ENCODE data around the gene SPAG16.

SPAG16 gene

DNA sequence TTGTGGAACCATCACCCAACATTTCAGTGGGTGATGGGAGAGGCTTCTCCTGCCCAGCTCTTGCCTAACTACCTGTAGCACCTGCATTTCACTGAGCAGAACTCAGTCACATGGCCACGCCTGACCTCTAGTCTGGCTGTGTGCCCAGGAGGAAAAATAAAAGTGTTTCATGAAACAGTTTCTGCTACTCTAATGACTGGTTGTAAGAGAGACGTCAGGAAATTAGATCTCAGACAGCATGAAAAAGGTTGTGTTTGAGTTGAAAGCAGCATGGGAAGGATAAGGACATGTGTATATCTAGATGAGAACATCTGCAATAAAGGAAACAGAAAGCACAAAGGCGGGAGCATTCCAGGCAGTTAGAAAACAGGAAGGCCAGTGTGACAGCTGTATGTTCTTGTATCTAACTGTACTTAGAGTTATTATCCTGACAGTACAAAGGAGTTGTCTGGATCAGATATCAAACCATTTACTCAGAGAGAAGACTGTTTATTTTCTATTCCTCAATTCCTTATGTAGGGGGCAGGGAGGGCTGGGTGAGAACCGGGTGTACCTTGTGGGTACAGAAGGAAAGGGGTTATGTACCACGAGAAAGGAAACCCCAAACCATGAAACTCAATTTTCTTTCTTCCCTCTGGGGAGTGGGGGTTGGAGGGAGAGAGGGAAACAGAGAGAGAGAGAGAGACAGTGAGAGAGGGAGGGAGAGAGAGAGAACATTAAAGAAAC lies 819.2 kb downstream of the SPAG16 start:
- no peak for DNase-seq

DNA sequence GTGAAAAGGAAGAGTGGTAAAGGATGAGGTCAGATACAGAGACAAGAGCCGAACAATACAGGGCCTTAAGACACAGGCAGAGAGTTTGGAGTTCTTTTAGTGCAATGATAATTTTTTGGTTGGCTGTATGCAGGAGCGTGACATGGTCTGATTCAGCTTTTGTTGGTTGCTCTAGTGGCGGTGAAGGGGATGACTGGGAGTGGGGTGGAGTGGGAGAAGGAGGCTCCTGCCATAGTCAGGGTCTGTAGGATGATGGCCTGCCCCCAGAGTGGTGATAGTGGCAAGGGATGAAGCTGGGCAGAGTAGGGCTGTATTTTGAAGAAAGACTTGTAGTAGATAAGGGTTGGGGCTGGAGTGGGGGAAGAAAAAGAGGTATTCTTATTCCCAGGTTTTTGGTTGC lies 820.0 kb downstream of the SPAG16 start:
- no peak for DNase-seq

DNA sequence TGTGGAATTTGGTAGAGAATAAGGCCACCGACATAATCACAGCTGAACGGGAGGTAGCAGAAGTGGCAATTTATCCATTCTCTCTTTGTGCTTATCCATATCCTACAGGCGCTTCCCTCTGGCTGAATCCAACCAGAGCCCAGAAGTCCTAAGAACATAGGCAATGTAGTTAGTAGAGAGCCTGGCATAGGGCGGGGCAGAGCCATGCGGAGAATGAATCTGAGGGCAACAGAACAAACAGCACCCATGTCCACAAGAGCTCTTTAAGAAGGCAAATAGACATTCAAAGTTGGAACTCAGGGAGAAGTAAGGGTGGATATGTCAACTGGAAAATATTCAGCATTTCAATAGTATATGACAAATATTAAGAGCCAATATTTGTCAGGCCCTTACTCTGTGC lies 820.7 kb downstream of the SPAG16 start:
- DNase-seq, result no peak

DNA sequence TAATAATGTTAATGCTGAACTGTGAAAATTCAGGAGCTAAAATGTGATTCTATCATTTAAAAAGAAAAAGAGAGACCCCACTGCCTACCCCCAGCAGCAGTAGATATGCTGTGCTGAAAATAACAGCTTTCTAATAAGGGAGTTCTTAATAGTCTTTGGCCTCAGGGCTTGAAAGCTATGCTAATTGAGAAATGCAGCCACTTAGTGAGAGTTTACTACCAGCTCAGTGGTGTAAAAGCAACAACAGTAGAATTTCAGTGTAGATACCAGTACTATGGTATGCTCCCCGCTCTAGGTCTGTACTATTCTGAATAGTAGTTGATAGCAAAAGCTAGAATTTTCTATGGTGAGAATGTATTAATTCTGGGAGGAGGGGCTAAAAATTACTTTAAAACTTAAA lies 823.5 kb downstream of the SPAG16 start:
- DNase-seq, result no peak

DNA sequence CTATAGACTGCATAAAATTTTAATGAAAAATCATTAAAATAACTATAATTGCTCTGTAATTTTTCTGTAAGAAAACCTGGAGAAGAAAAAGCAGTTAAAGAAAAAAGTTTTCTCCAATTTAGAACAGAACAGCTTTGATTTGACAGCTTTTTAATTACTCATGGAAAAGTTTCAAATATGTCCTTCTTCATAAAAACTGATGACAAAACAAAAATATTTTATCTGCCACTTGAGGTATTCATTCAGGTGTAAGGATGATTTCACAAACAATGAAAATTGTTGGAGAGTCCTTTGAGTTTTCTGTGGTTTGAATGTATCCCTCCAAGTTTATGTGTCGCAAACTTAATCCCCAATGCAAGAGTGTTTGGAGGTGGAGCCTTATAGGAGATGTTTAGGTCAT lies 824.3 kb downstream of the SPAG16 start:
- DNase-seq, result no peak

DNA sequence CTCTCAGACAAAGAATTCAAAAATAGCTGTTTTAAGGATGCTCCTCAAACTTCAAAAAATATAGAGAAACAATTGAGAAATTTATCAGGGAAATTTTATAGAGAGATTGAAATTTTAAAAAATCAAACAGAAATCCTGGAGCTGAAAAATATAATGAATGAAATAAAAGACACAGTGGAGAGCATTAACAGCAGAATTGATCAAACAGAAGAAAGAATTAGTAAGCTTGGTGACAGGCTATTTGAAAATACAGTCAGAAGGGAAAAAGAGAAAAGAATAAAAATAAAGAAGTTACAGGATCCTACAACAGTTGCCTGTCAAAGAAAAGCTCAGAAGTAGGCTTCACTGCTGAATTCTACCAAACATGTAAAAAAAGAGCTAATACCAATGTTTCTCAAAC lies 832.8 kb downstream of the SPAG16 start:
- no peak for DNase-seq

DNA sequence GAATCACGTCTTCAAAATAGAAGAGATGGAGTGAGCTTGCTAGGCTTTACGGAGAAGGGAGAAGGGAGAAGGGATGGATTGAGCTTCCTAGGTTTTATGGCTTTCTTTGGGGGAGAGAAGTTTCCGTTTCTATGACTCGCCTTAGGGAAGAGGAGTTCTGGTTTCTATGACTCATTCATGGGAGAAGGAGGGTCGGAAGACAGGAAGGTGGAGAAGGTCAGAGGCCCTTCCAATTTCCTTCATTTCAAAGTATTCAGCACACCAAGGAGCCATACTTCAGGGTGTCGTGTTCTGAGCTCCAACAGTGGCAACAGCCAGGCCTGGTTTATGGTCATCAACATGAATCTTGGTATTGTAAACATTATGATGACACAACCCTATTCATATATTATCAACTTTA lies 841.9 kb downstream of the SPAG16 start:
- DNase-seq, result no peak

DNA sequence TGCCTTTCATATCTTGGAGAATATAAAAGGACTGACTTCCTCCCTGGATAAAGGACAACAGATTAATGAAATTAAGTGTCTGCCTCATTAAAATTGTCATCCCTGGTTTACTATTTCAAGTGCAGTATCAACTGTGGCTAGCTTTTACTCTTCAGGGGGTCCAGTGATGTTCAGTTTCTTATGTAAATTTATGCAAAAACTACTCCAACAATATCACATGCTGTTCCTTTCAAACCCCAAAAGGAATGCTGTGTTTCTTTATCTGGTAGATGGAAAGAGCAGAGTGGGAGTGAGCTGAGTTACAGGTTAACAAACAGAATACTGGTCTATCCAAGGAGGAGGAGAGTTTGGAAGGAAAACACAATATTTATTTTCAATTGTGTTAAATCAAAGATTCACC lies 842.9 kb downstream of the SPAG16 start:
- DNase-seq, result no peak

DNA sequence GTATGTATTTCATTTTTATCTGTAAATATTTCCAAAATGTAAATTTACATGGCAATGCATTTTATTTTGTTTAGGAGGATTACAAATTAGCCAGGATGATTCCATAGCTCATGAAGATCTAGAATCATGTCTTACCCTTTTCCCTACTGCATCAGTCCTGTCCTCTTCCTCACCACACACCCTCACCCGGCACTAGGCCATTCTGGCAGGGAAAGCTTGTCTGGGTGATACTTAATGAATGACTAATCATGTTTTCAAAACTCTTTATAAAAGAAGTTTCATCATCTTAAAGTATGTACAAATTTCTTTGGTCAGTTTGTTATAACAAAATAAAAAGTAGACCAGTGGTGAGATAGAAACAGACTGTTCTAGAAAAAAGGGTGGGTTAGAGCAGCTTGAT lies 843.3 kb downstream of the SPAG16 start:
- no peak for DNase-seq

DNA sequence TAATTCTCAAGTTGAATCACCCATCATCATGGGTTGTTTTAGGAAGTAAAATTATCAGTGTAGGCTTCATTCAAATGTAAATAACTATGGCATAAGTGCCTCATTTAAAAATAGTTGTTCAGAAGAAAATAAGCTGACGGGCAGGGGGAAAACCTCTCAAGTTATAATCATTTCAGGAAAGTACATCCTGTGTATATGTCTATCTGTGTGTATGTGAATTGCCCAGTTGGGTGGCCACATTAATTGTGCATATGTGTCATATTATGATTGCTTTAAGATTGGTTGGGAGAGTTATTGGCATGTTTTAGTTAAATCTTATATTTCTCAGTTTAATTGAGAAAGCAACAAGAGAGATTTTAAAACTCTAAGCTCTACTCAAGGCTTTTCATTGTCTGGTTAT lies 843.8 kb downstream of the SPAG16 start:
- no peak for DNase-seq

DNA sequence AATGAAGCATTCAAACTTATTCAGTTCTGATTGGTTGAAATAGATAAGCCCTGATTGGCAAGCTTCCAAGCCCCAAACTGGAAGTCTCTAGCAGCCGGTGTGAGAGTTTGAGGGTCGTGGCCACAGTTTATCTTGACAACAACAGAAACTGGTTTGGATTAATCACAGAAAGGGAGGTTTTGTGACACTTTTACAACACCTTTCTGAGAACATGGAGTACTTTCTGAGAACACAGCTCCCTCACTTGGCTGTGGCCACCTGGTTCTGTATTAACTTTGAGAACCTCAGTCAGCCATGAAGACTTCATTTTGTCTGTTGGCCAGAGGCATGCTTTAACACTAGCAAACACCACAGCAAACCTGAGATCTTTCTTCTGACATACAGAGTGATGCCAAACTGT lies 845.9 kb downstream of the SPAG16 start:
- DNase-seq, result no peak

DNA sequence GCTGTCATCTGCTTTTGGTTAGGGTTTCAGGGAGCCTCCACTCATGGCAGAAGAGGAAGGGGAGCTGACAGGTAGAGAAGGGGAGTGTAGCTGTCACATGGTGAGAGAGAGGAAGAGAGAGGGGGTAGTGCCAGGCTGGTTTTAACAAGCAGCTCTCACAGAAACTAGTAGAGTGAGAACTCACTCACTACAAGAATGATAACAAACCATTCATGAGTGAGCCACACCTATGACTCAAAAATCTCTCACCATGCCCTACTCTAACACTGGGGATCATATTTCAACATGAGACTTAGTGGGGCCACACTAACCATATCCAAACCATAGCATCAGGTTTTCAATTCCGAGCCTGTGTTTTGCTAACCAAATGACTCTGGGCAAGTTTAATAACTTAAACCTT lies 851.7 kb downstream of the SPAG16 start:
- DNase-seq, result no peak

DNA sequence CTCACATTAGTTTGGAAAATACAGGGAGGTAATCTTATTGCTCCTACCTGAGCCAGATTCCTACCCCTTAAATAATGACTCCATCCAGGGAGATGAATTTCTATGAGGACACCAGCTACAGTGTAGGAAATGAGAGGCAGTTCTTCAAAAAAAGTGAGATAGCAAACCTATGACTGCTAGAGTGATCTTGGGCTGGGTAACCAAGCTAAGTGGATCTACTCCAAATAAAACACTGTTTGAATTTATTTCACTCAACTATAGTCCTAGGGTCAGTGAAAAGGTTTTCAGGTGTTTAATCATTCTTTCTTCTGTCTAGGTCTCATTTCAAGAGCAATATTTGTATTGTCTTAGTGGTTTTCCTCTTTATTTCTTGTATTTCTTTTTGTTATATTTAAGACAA lies 854.5 kb downstream of the SPAG16 start:
- DNase-seq, result no peak

DNA sequence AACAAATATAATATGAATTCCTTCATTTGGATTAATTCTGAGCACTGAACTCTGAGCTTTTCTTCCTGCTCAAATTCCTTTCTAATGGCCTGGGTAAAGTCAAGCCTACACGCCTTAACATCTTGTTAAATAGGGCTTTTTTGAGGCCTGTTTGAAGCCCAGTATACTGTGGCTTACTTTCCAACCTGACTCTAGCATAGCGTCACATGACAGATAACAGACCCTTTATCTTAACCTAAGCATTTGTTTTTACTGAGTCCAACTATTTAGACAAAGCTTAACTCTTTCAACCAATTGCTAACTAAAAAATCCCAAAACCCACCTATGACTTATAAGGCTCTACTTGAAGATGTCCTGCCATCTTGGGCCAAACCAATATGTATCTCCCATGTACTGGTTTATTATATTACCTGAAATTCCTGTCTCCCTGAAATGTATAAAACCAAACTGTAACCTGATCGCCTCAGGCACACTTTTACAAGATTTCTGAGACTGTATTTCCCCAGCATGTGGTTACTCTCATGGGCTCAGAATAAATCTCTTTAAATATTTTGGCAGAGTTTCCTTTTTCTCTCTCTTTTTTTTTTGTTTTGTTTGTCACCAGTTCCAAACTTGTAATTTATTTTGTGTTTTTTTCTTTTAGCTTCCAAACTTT lies 855.5 kb downstream of the SPAG16 start:
- DNase-seq, result no peak

DNA sequence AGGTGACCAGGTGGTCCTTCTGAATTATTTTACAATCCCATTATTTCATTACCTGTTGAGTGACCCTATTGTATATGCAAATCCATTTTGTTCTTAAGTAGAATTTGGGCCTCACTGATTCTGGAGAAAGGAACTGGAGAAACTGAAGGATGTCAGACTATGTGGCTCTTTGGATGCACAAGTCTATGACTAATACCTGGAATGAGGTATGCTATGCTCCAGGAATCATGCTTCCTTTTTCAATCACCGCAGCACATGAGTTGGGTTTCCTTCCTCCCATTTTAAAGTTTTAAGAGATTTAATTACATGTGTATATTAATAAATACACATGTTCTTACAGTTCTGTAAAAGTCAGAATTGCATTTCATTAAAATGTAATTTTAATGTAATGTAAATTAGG lies 872.7 kb downstream of the SPAG16 start:
- no peak for DNase-seq

DNA sequence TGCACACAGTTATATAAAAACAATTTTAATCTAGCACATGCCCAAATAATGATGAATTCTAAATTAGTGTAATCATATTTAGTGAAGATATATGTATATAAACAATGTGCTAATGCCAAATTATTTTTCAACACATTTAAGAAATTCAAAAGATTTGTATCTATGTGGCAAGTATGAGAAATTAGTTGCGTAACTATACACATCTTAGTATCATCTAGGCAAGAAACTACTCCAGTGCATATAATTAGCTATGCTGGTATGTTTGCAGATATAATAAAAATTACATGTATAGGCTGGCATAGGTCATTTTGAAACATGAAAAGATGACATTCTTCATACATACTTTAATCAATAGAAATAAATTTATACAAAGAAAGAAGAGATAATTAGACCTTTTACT lies 874.6 kb downstream of the SPAG16 start:
- DNase-seq, result no peak

DNA sequence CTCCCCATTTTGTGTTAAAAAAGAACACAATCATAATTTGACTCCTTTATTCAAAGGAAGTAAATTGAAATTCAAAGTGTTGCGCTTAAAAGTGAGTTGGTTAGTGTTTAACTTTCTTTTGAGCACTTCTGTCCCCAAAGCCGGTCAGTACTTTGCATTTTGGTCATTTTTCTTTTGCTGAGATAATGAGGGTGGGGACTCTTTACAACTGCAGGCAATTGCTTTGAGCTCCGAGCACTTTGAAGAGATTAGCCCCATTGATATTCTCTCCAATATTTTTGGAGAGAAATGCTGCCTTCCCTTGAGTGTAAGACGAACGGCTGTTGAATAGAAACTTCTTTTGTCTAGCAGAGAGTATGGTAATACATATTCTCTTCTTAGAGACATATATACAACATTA lies 885.0 kb downstream of the SPAG16 start:
- DNase-seq, result no peak

DNA sequence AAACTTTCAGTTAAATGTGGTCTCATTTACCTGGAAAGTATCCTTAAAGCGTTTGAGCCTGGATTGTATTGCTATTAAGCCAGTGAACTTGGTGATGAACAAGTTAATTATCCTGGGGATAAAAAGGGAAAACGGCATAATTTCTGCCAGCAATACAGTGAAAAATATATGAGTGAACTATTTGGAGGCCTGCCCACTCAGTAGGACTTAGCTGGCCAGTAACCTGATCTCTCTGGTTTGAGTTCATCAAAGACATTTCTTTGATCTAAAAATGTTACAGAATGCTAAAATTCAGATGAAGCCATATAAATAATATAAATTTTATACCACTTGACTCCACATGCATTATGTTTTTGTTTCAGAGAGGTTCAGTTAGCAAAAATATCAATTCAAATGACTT lies 885.5 kb downstream of the SPAG16 start:
- no peak for DNase-seq

DNA sequence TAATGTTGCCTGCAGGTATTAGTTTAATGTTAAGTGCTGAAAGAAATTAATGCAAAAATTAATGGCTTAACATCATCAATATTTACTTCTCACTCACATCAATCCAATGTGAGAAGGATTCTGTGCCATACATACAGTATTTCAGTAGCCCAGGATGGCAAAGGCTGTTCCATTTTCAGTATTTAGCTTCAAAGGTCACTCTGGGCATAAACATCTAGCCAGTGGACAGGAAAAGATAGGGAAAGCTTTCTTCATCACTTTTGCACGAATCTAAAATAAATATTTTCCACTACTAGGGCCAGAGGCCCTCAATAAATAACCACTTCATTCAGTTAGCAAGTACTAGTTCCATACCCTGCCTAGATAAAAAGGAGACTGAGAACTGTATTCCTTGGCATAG lies 890.3 kb downstream of the SPAG16 start:
- no peak for DNase-seq

DNA sequence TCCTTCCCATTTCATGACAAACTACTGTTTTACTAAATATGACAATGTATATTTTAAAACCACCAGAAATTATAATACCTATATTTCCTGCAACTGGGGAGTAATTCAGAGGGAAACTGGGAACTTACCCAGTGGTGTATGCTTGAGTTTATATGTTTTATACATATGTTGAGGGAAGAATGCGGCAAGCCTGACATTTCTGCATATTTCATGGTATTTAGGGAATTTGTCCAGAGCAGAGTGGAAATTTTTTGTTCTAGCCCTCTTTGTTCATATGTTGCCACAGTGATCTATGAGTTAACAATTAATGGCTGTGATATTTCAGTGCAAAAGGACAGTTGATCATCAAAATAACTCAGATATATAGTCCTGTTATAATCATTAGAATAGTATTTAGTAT lies 895.8 kb downstream of the SPAG16 start:
- DNase-seq, result no peak

DNA sequence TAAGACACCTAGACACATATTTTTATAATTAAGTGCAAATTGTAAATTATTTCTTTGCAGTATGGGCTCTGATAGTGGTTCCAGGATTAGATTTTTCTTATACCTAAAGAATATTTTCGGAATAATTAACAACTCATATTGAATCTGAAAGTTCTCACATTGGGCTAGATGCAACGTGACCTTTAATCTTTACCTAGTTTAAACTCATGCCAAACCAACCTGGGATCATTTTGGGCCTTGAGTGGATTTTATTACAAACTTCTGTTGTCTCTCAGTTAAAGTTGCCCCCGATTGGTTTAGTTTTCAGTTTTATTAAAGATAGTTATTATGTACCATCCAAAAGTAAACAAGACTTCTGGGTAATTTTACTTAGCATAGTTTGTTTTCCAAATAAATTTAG lies 896.4 kb downstream of the SPAG16 start:
- no peak for DNase-seq

DNA sequence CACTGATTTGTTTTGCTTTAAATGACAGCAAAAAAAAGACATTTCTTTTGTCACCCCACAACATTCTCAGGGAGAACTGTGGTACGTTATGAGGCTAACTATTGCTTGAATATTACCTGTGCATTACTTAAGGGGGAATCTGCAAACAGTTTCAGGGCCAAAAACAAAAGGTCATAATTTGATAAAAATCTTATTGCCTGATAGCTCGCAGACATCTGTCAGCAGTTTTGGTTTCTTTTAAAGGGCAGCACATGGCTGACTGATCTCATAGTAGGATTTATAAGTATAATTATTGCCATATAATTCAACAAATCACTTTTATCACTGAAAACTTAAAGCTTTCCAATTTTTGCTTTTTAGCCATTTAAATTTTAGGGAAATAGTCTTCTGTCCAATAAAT lies 900.2 kb downstream of the SPAG16 start:
- no peak for DNase-seq

DNA sequence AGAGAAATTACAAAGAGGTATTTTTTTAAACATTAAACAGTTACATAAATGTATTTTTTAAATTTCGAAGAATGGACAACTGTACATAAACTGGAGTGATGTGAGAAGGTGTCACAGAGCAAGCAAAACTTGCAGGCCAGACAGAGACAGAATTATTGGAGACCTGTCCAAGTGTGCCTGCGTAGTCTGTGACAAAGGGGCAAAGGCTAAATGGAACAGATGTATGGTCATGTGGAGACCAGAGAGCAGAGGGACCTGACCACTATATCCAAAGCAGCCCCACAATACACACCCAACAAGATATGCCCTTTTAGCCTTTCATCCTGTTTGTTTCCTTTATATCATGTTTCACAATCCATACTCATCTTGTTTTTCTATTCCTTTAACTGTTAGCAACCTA lies 901.3 kb downstream of the SPAG16 start:
- no peak for DNase-seq

DNA sequence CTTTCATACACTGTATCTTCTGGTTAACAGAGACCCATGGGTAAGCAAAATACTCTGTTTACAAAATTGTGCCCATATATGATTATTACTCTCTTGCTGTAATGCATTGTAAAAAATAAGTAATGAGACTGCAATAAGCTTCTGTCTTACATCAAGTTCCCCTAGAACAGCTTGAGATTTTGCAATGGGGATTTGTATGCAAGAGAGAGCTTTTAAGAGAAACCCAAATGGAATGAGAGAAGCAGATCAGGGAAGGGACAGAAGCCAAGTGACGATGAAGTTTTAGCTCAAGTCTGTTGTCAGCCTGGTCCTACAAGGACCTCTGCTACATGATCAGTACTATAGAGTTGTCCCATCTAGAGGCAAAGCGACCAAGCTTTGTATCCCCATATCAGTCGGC lies 908.4 kb downstream of the SPAG16 start:
- no peak for DNase-seq

DNA sequence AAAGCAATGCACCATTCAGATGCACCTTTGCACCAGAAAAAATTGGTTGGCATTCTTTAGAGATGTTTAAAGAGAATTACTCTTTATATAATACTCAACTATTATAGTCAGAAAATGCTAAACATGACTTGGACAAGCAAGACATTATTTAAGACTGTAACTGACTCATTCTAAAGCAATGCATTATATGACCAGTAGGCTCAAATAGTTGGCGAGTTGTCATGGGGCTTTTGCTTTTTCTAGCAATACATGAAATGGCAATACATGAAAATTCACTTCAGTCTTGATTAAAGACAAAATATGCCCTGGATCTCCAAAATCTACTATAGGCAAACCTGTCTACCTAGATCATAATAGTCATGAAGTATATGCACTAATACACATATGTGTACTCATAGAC lies 909.7 kb downstream of the SPAG16 start:
- no peak for DNase-seq

All from CD4-positive, alpha-beta T cell treated with Interleukin-15 for 1 hour (primary cell).